HL-60 (cell line): ENCODE measurements around the gene CD4.

ENCODE experiments used
- DNase-seq, 2 experiments: peaks; one replicate each; pipeline ENCODE4 v3.0.0-alpha.2; 2010 to 2020; ENCODE audit warnings: low read depth in 1 of 2, low spot score in 1 of 2
- H3K27ac ChIP-seq: fragments of 250-450 bp; sonication (Bioruptor Pico); replicated peaks from 2 replicates; pipeline ENCODE4 v1.5.1; 2020; ENCODE audit warnings: mild to moderate bottlenecking, moderate library complexity
- H3K27me3 ChIP-seq: fragments of 250-450 bp; sonication (Bioruptor Pico); 2 replicates; pipeline ENCODE4 v1.5.1; 2021; ENCODE audit warnings: mild to moderate bottlenecking, moderate library complexity; ENCODE audit not compliant: insufficient read depth, poor library complexity, severe bottlenecking
- H3K4me3 ChIP-seq: replicated peaks from 2 replicates; pipeline ENCODE4 v1.5.1; 2011; ENCODE audit warnings: mild to moderate bottlenecking, control low read depth, low read length; ENCODE audit not compliant: insufficient read depth
- CTCF ChIP-seq: IDR thresholded peaks from one replicate; pipeline ENCODE4 v1.5.1; 2011; ENCODE audit warnings: low read length, control low read depth, inconsistent platforms; ENCODE audit not compliant: insufficient read depth
- GABPA ChIP-seq: IDR thresholded peaks from 2 replicates; pipeline ENCODE4 v1.6.1; 2012; ENCODE audit warnings: low read depth
- POLR2AphosphoS5 ChIP-seq: IDR thresholded peaks from 2 replicates; pipeline ENCODE4 v1.6.1; 2012; ENCODE audit warnings: low read depth
- REST ChIP-seq: IDR thresholded peaks from 2 replicates; pipeline ENCODE4 v1.6.1; 2012; ENCODE audit warnings: low read depth; ENCODE audit not compliant: insufficient replicate concordance
- SPI1 ChIP-seq: IDR thresholded peaks from 2 replicates; pipeline ENCODE4 v1.6.1; 2012; ENCODE audit warnings: low read depth, mild to moderate bottlenecking, borderline replicate concordance

The CD4 gene

GRCh38 chr12:6817662-6818157 lies 28.4 kb downstream of the CD4 start:
- Histone ChIP-seq H3K27me3 (peaks cover 7% of the 10 kb centered on the region), H3K4me3 (no peak overlapping the region), H3K27ac (no peak overlapping the region)
- TF ChIP-seq POLR2AphosphoS5, result no peak
- no peak for TF ChIP-seq CTCF
- no peak for TF ChIP-seq SPI1
- no peak for TF ChIP-seq REST
- TF ChIP-seq GABPA, result no peak
- no peak for DNase-seq

- no peak for TF ChIP-seq GABPA
- no peak for DNase-seq
- no peak overlapping the region for H3K4me3 ChIP-seq
- H3K27me3 ChIP-seq, result peaks cover 10% of the 10 kb centered on the region
- no peak overlapping the region for H3K27ac ChIP-seq
Measured at GRCh38 chr12:6818222-6818621, 28.9 kb downstream of the CD4 start.

GRCh38 chr12:6818645-6819044 lies 29.3 kb downstream of the CD4 start:
- TF ChIP-seq CTCF (no peak), POLR2AphosphoS5 (no peak), REST (no peak), SPI1 (no peak), GABPA (no peak)
- Histone ChIP-seq H3K4me3 (no peak overlapping the region), H3K27me3 (peaks cover 11% of the 10 kb centered on the region), H3K27ac (no peak overlapping the region)
- no peak for DNase-seq

GRCh38 chr12:6819106-6820030 lies 30.0 kb downstream of the CD4 start:
- H3K27me3 ChIP-seq, result peaks cover 11% of the 10 kb centered on the region

More at GRCh38 chr12:6819106-6820030, 30.0 kb downstream of the CD4 start:
- DNase-seq, result no peak
- Histone ChIP-seq H3K27ac (no peak overlapping the region), H3K4me3 (no peak overlapping the region)
- TF ChIP-seq REST (no peak), POLR2AphosphoS5 (no peak), CTCF (no peak), SPI1 (no peak), GABPA (no peak)
